ENCODE data around the gene ATOH8. TPM values are rescaled to one million over a fixed set of nuclear protein-coding genes. Genes with fewer than 3 reads are reported as not detected.

Gene ATOH8
- total and polyA plus RNA-seq, 4 donors, result 51.5 to 78.8 (median 62.6) TPM

GRCh38 chr2:85771486-85771885 lies 17.7 kb downstream of the ATOH8 start:
- 25 to 31% methylated on average over 4 of the region's 4 CpGs for WGBS, 2 donors
- Histone ChIP-seq H3K36me3 (ENCODE audit: control insufficient read depth in 1 of 2, insufficient read depth in 2 of 2, low read length in 1 of 2) (peaks cover 0 to 5% of the 10 kb centered on the region in 2 donors), H3K27me3 (ENCODE audit: control insufficient read depth in 1 of 2, insufficient read depth in 2 of 2, low read length in 1 of 2) (no peaks in the 10 kb centered on the region), H3K4me3 (ENCODE audit: low read length in 2 of 2) (no peak overlapping the region), H3K27ac (ENCODE audit: low read depth in 1 of 2, low read length in 2 of 2) (peak overlapping the region in 1 of 2 donors; percentile 86), H3K9me3 (ENCODE audit: control insufficient read depth, low read length) (no peaks in the 10 kb centered on the region), H3K4me1 (ENCODE audit: control insufficient read depth in 1 of 2, insufficient read depth in 2 of 2, low read length in 2 of 2) (peaks cover 9 to 13% of the 10 kb centered on the region in 2 donors)
- intact Hi-C loops (cut with DNase I), result no loop called here
- ATAC-seq (ENCODE audit: low FRiP score), result no peak
- DNase-seq, result no peak

GRCh38 chr2:85772019-85772745 lies 18.4 kb downstream of the ATOH8 start:
- peaks cover 0 to 5% of the 10 kb centered on the region in 2 donors for H3K36me3 ChIP-seq (ENCODE audit: control insufficient read depth in 1 of 2, insufficient read depth in 2 of 2, low read length in 1 of 2)
- intact Hi-C loops (cut with DNase I), result loop anchor here in 1 of 2 donors (2.0 kb wide), 2 partner anchors 17 to 21 kb away; no protein-coding TSS in a partner anchor
- peak overlapping the region in 1 of 2 donors; percentile 86 for H3K27ac ChIP-seq (ENCODE audit: low read depth in 1 of 2, low read length in 2 of 2)
- H3K27me3 ChIP-seq (ENCODE audit: control insufficient read depth in 1 of 2, insufficient read depth in 2 of 2, low read length in 1 of 2), result no peaks in the 10 kb centered on the region
- H3K4me1 ChIP-seq (ENCODE audit: control insufficient read depth in 1 of 2, insufficient read depth in 2 of 2, low read length in 2 of 2), result peaks cover 9 to 13% of the 10 kb centered on the region in 2 donors
- peak; percentile 95 for ATAC-seq (ENCODE audit: low FRiP score)
- peak; percentile 98 to 100 for DNase-seq
- no peaks in the 10 kb centered on the region for H3K9me3 ChIP-seq (ENCODE audit: control insufficient read depth, low read length)
- WGBS, 2 donors, result 1 to 2% methylated on average over 31 to 37 of the region's 37 CpGs
- no peak overlapping the region for H3K4me3 ChIP-seq (ENCODE audit: low read length in 2 of 2)

GRCh38 chr2:85772841-85773491 lies 19.2 kb downstream of the ATOH8 start:
- Histone ChIP-seq H3K36me3 (ENCODE audit: control insufficient read depth in 1 of 2, insufficient read depth in 2 of 2, low read length in 1 of 2) (peaks cover 0 to 3% of the 10 kb centered on the region in 2 donors), H3K27me3 (ENCODE audit: control insufficient read depth in 1 of 2, insufficient read depth in 2 of 2, low read length in 1 of 2) (no peaks in the 10 kb centered on the region), H3K4me3 (ENCODE audit: low read length in 2 of 2) (no peak overlapping the region), H3K4me1 (ENCODE audit: control insufficient read depth in 1 of 2, insufficient read depth in 2 of 2, low read length in 2 of 2) (peaks cover 9 to 11% of the 10 kb centered on the region in 2 donors), H3K9me3 (ENCODE audit: control insufficient read depth, low read length) (no peaks in the 10 kb centered on the region), H3K27ac (ENCODE audit: low read depth in 1 of 2, low read length in 2 of 2) (peak overlapping the region; percentile 72 to 95)
- DNase-seq, result no peak
- no peak for ATAC-seq (ENCODE audit: low FRiP score)
- 4 to 13% methylated on average over 16 of the region's 16 CpGs for WGBS, 2 donors
- intact Hi-C loops (cut with DNase I), result loop anchor here in 1 of 2 donors (2.0 kb wide), 2 partner anchors 18 to 20 kb away; no protein-coding TSS in a partner anchor

- WGBS, 2 donors, result 78 to 79% methylated on average over 6 of the region's 6 CpGs
- Histone ChIP-seq H3K4me3 (ENCODE audit: low read length in 2 of 2) (no peak overlapping the region), H3K9me3 (ENCODE audit: control insufficient read depth, low read length) (no peaks in the 10 kb centered on the region), H3K27me3 (ENCODE audit: control insufficient read depth in 1 of 2, insufficient read depth in 2 of 2, low read length in 1 of 2) (no peaks in the 10 kb centered on the region), H3K36me3 (ENCODE audit: control insufficient read depth in 1 of 2, insufficient read depth in 2 of 2, low read length in 1 of 2) (peaks cover 0 to 1% of the 10 kb centered on the region in 2 donors), H3K4me1 (ENCODE audit: control insufficient read depth in 1 of 2, insufficient read depth in 2 of 2, low read length in 2 of 2) (peaks cover 9 to 10% of the 10 kb centered on the region in 2 donors), H3K27ac (ENCODE audit: low read depth in 1 of 2, low read length in 2 of 2) (peak overlapping the region; percentile 0 to 95)
- intact Hi-C loops (cut with DNase I), result loop anchor here in 1 of 2 donors (2.0 kb wide), 2 partner anchors 19 kb away; no protein-coding TSS in a partner anchor
- no peak for ATAC-seq (ENCODE audit: low FRiP score)
- no peak for DNase-seq
Measured at GRCh38 chr2:85773692-85774091, 19.9 kb downstream of the ATOH8 start.

DNA sequence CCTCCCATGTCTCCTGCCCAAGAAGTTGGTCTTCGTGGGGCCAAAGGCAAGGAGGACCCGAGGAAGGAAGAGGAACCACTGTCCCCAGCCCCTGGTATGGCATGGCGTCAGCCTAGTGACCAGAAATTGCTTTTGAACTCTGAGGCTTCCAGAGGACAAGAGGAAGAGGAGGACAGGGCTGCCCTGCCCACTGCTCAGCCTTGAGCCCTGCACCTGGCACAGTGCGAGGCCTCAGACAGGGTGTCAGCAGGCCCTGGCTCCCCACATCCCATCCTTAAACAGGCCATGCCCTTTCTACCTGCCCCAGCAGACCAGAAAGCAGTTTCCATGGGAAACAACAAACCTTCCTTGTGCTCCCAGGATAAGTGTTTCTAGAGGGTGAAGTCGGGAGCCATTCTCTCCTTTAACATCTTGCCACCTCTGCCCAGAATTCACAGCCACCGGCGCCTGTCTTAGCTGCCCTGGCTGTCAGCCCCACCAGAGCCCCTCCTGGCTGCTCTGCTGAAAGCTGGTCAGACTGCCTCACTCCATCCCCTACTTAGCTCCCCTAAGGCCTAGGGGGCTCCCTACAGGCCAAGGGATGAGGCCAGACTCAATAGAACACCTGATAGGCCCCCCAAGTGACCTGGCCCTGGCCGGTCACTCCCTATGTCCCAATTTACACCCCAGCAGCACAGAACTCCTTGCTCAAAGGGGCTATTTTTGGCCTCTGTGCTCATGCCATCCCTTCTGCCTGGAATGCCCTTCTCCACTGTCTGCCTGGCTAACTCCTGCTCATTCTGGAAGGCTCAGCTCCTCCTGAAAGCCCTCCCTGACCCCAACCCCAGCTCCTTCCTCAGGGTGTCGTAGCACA lies 20.6 kb downstream of the ATOH8 start:
- WGBS, 2 donors, result 55% methylated on average over 9 of the region's 9 CpGs
- no peak overlapping the region for H3K4me3 ChIP-seq (ENCODE audit: low read length in 2 of 2)
- intact Hi-C loops (cut with DNase I), result no loop called here
- DNase-seq, result no peak
- H3K4me1 ChIP-seq (ENCODE audit: control insufficient read depth in 1 of 2, insufficient read depth in 2 of 2, low read length in 2 of 2), result peaks cover 8 to 9% of the 10 kb centered on the region in 2 donors
- H3K27ac ChIP-seq (ENCODE audit: low read depth in 1 of 2, low read length in 2 of 2), result peak overlapping the region; percentile 0 to 95
- H3K27me3 ChIP-seq (ENCODE audit: control insufficient read depth in 1 of 2, insufficient read depth in 2 of 2, low read length in 1 of 2), result no peaks in the 10 kb centered on the region
- H3K9me3 ChIP-seq (ENCODE audit: control insufficient read depth, low read length), result no peaks in the 10 kb centered on the region
- ATAC-seq (ENCODE audit: low FRiP score), result no peak
- peaks cover 0 to 1% of the 10 kb centered on the region in 2 donors for H3K36me3 ChIP-seq (ENCODE audit: control insufficient read depth in 1 of 2, insufficient read depth in 2 of 2, low read length in 1 of 2)

- Histone ChIP-seq H3K27me3 (ENCODE audit: control insufficient read depth in 1 of 2, insufficient read depth in 2 of 2, low read length in 1 of 2) (no peaks in the 10 kb centered on the region), H3K4me1 (ENCODE audit: control insufficient read depth in 1 of 2, insufficient read depth in 2 of 2, low read length in 2 of 2) (peaks cover 7 to 9% of the 10 kb centered on the region in 2 donors), H3K27ac (ENCODE audit: low read depth in 1 of 2, low read length in 2 of 2) (peak overlapping the region in 1 of 2 donors; percentile 34), H3K36me3 (ENCODE audit: control insufficient read depth in 1 of 2, insufficient read depth in 2 of 2, low read length in 1 of 2) (peaks cover 0 to 1% of the 10 kb centered on the region in 2 donors), H3K9me3 (ENCODE audit: control insufficient read depth, low read length) (no peaks in the 10 kb centered on the region), H3K4me3 (ENCODE audit: low read length in 2 of 2) (no peak overlapping the region)
- ATAC-seq (ENCODE audit: low FRiP score) (no peak), DNase-seq (no peak)
- intact Hi-C loops (cut with DNase I), result no loop called here
- WGBS, 2 donors, result 94 to 95% methylated on average over 12 of the region's 12 CpGs
Measured at GRCh38 chr2:85775406-85776381, 21.9 kb downstream of the ATOH8 start.

DNA sequence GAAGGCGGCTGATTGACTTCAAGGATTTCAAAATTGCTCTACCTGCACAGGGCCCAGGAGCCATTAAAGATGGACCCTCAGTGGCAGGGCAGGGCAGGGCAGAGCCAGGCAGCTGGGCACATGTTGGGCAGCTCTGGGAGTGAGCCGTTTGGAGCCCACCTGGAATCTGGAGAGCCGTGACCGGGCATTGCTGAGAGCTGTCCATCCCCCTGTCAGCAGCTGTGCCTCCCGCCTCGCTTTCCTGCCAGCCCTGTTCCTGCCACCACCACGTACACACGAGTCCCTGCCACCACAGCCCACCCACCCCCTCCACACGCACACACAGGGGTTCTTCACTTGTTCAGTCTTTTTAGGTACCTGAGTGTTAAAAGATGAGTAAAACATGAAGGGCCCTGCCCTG lies 22.9 kb downstream of the ATOH8 start:
- Histone ChIP-seq H3K9me3 (ENCODE audit: control insufficient read depth, low read length) (no peaks in the 10 kb centered on the region), H3K4me1 (ENCODE audit: control insufficient read depth in 1 of 2, insufficient read depth in 2 of 2, low read length in 2 of 2) (peaks cover 5 to 9% of the 10 kb centered on the region in 2 donors), H3K36me3 (ENCODE audit: control insufficient read depth in 1 of 2, insufficient read depth in 2 of 2, low read length in 1 of 2) (peaks cover 0 to 1% of the 10 kb centered on the region in 2 donors), H3K4me3 (ENCODE audit: low read length in 2 of 2) (no peak overlapping the region), H3K27ac (ENCODE audit: low read depth in 1 of 2, low read length in 2 of 2) (no peak overlapping the region), H3K27me3 (ENCODE audit: control insufficient read depth in 1 of 2, insufficient read depth in 2 of 2, low read length in 1 of 2) (no peaks in the 10 kb centered on the region)
- ATAC-seq (ENCODE audit: low FRiP score) (no peak), DNase-seq (no peak)
- WGBS, 2 donors, result 82 to 90% methylated on average over 9 of the region's 9 CpGs
- intact Hi-C loops (cut with DNase I), result no loop called here
